ENCODE measurements around the gene ELMO1.

The ELMO1 gene

GRCh38 chr7:36994456-36995112 is 454.1 kb downstream of the ELMO1 start:
- Histone ChIP-seq H3K27me3 (ENCODE audit: insufficient read depth, low read depth, severe bottlenecking) (no peaks in the 10 kb centered on the region), H3K4me3 (ENCODE audit: low read depth, low read length) (no peak overlapping the region), H3K9me3 (ENCODE audit: severe bottlenecking) (no peaks in the 10 kb centered on the region), H3K27ac (no peak overlapping the region), H3K36me3 (no peaks in the 10 kb centered on the region)
- TF ChIP-seq, protein P1, sequence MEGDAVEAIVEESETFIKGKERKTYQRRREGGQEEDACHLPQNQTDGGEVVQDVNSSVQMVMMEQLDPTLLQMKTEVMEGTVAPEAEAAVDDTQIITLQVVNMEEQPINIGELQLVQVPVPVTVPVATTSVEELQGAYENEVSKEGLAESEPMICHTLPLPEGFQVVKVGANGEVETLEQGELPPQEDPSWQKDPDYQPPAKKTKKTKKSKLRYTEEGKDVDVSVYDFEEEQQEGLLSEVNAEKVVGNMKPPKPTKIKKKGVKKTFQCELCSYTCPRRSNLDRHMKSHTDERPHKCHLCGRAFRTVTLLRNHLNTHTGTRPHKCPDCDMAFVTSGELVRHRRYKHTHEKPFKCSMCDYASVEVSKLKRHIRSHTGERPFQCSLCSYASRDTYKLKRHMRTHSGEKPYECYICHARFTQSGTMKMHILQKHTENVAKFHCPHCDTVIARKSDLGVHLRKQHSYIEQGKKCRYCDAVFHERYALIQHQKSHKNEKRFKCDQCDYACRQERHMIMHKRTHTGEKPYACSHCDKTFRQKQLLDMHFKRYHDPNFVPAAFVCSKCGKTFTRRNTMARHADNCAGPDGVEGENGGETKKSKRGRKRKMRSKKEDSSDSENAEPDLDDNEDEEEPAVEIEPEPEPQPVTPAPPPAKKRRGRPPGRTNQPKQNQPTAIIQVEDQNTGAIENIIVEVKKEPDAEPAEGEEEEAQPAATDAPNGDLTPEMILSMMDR (IDR thresholded peaks at IDR 0.05; ENCODE audit: low read depth, low read length), result no peak
- DNase-seq, result no peak

DNA sequence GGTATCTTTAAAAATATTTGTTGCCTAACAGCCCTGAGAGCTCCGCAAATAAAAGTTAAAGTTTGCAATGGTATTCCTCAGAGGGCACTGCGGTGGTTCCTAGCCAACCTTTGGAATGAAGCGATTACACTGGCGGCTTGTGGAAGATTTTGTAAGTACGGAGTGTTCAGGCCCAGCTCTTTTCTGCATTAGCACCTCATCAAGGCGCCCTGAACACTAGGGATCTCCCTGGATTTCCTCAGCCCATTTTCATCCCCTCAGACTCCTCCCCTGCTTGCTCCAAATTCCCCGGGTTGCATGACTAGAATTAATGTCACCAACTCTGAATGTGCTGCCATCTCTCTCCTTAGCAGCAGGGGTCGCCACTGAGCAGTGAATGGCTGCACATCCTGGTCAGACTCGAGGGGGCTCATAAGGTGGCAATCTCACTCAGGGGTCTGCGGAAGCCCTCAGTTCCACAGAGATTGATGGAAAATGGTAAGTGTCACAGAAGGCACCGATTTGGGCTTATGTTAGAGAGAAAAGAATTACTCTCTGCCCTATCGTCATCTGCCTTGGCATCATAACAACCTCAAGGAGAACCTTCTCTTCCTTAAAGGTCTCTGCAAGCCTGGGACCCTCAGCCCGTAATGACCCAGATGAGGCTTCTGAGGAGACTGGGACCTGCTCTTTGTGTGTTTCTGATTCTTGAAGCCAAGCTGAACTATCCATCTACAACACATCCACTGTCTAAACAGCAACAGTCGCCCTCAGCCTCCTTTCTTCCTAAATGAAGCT is 461.5 kb downstream of the ELMO1 start:
- no peaks in the 10 kb centered on the region for H3K36me3 ChIP-seq
- TF ChIP-seq, protein P1 (IDR thresholded peaks at IDR 0.05; ENCODE audit: low read depth, low read length), result peak; percentile 89
- DNase-seq, result peak; percentile 59
- H3K27ac ChIP-seq, result no peak overlapping the region
- no peaks in the 10 kb centered on the region for H3K9me3 ChIP-seq (ENCODE audit: severe bottlenecking)
- H3K27me3 ChIP-seq (ENCODE audit: insufficient read depth, low read depth, severe bottlenecking), result no peaks in the 10 kb centered on the region
- no peak overlapping the region for H3K4me3 ChIP-seq (ENCODE audit: low read depth, low read length)

DNA sequence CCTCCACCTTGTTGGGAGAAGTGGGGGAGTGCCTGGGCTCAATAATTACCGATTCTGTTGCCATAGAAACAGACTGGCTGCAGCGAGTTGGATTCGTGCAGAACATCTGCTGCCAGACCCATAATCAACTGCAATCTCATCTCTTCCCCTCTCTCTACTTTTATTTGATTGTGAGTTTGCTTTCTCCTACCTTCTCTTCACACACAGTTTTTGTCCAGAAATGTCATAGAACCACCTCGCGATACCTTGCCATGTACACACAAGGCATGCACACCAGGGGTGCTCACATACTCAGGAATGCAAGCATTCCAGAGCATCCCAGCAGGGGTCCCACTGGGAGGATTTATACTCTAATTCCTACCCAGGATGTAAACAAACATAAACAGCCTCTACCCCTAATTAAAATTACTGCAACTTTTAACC is 462.1 kb downstream of the ELMO1 start:
- TF ChIP-seq, protein P1 (IDR thresholded peaks at IDR 0.05; ENCODE audit: low read depth, low read length), result no peak
- Histone ChIP-seq H3K27ac (no peak overlapping the region), H3K9me3 (ENCODE audit: severe bottlenecking) (no peaks in the 10 kb centered on the region), H3K4me3 (ENCODE audit: low read depth, low read length) (no peak overlapping the region), H3K36me3 (no peaks in the 10 kb centered on the region), H3K27me3 (ENCODE audit: insufficient read depth, low read depth, severe bottlenecking) (no peaks in the 10 kb centered on the region)
- DNase-seq, result no peak

GRCh38 chr7:36985866-36986400 is 462.7 kb downstream of the ELMO1 start:
- Histone ChIP-seq H3K27me3 (ENCODE audit: insufficient read depth, low read depth, severe bottlenecking) (no peaks in the 10 kb centered on the region), H3K4me3 (ENCODE audit: low read depth, low read length) (peak overlapping the region; percentile 35), H3K9me3 (ENCODE audit: severe bottlenecking) (no peaks in the 10 kb centered on the region), H3K27ac (no peak overlapping the region), H3K36me3 (no peaks in the 10 kb centered on the region)
- DNase-seq, result peak; percentile 38
- TF ChIP-seq, protein P1 (IDR thresholded peaks at IDR 0.05; ENCODE audit: low read depth, low read length), result no peak

DNA sequence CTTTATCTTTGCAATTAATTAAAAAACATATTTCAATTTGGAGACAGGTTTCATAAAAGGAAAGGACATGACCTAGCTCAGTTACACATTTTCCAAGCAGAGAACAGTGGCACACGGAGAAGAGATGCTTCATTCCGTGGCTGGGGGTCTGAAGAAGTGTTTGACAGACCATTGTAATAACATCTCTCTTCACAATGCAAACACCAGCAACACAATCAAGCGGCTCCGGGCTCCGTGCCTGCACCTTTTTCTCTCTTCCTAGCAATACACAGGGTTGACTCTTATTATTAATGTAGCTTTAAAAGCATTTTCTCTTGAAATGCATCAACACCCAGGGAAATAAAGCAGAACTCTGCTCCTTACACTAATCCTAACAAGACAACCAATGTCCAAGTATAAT is 463.3 kb downstream of the ELMO1 start:
- H3K4me3 ChIP-seq (ENCODE audit: low read depth, low read length), result no peak overlapping the region
- TF ChIP-seq, protein P1 (IDR thresholded peaks at IDR 0.05; ENCODE audit: low read depth, low read length), result no peak
- H3K27me3 ChIP-seq (ENCODE audit: insufficient read depth, low read depth, severe bottlenecking), result no peaks in the 10 kb centered on the region
- no peaks in the 10 kb centered on the region for H3K9me3 ChIP-seq (ENCODE audit: severe bottlenecking)
- DNase-seq, result no peak
- no peak overlapping the region for H3K27ac ChIP-seq
- no peaks in the 10 kb centered on the region for H3K36me3 ChIP-seq

Measured in WERI-Rb-1 (cell line).